ENCODE measurements around the gene MCOLN2. TPM values are rescaled to one million over a fixed set of nuclear protein-coding genes. Genes with fewer than 3 reads are reported as not detected.

Gene MCOLN2
- total RNA-seq, 1 experiment from 2014 or later = 1.3 TPM

DNA sequence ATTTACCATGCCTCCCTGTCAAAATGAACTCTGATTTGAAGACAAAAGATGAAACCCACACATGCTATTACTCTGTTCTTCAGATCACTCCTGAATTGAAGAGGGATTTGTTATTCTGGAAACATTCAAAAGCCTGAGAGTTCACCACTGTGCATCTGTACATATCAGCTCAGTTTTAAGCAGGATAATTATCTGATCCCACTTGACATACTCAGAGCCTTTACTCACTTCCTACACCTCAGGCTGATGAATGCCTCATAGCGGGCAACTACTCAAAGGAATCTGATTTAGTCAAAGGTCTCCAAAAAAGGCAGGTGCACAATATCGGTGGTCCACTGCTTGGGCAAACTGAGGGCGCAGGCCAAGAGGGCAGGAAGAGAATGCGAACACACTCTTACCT is 56.4 kb downstream of the MCOLN2 start:
- H3K79me2 ChIP-seq (ENCODE audit: insufficient read depth, low read length) = no peaks in the 10 kb centered on the region
- no peaks in the 10 kb centered on the region for H3K23me2 ChIP-seq (ENCODE audit: insufficient read length, low read depth, low read length, poor library complexity, severe bottlenecking)
- H2BK5ac ChIP-seq (ENCODE audit: insufficient read length, low read length) = no peak overlapping the region
- no peaks in the 10 kb centered on the region for H3K9me3 ChIP-seq (ENCODE audit: control insufficient read depth, low read depth, low read length)
- H4K5ac ChIP-seq (ENCODE audit: insufficient read length, low read depth, low read length) = no peak overlapping the region
- no peak overlapping the region for H2AK5ac ChIP-seq (ENCODE audit: insufficient read length, low read length)
- H3K4me3 Mint-ChIP-seq = no peak overlapping the region
- no peak overlapping the region for H3K4ac ChIP-seq (ENCODE audit: low read depth, low read length)
- H3K23ac ChIP-seq (ENCODE audit: insufficient read length, low read depth, low read length) = no peak overlapping the region
- H3T11ph ChIP-seq (ENCODE audit: low read length) = no peak overlapping the region
- H3K4me1 Mint-ChIP-seq = peaks cover 6 to 9% of the 10 kb centered on the region in 2 experiments
- no peak overlapping the region for H4K8ac ChIP-seq (replicated peaks; ENCODE audit: insufficient read length, low read depth, low read length)
- no peaks in the 10 kb centered on the region for H3K36me3 Mint-ChIP-seq (ENCODE audit: insufficient read depth in 1 of 3, low read depth in 3 of 3)
- no peak overlapping the region; a peak in 1 of 7 replicates for H3K27ac Mint-ChIP-seq
- H2BK20ac ChIP-seq (ENCODE audit: low read depth, low read length, poor library complexity, severe bottlenecking) = no peak overlapping the region
- H3K9ac ChIP-seq (ENCODE audit: extremely low read depth, insufficient read length, low read length) = no peak overlapping the region
- H3K79me1 ChIP-seq (ENCODE audit: insufficient read depth, low read depth, low read length, poor library complexity, severe bottlenecking) = no peaks in the 10 kb centered on the region
- H3K14ac ChIP-seq (ENCODE audit: insufficient read depth, low read length) = no peak overlapping the region
- no peak overlapping the region for H4K91ac ChIP-seq (ENCODE audit: insufficient read length, low read depth, low read length)
- TF ChIP-seq CTCF (conservative IDR thresholded peaks at IDR 0.05) = no peak
- no peak overlapping the region for H2AFZ ChIP-seq (ENCODE audit: low read length)
- no peak overlapping the region for H3K18ac ChIP-seq (ENCODE audit: insufficient read length, low read depth, low read length)
- H3K4me1 ChIP-seq (ENCODE audit: insufficient read depth, low read length) = no peaks in the 10 kb centered on the region
- no peaks in the 10 kb centered on the region for H3K27me3 ChIP-seq (ENCODE audit: insufficient read depth, low read length)
- no peak overlapping the region for H3K4me2 ChIP-seq (ENCODE audit: insufficient read depth, insufficient read length, low read length)
- no peaks in the 10 kb centered on the region; the same call in 1 of the 2 replicates for H3K27me3 Mint-ChIP-seq (ENCODE audit: low read depth)
- no peak overlapping the region for H2BK15ac ChIP-seq (ENCODE audit: low read depth, low read length)
- no peak overlapping the region for H2BK12ac ChIP-seq (ENCODE audit: insufficient read length, low read depth, low read length)
- no peak overlapping the region for H3K27ac ChIP-seq (ENCODE audit: insufficient read length, low read depth, low read length)
- WGBS (ENCODE audit: extremely low coverage, insufficient read length, low lambda C conversion rate) = no CpG with 5 or more reads among the region's 4 CpGs
- H2BK120ac ChIP-seq (ENCODE audit: low read depth, low read length, poor library complexity, severe bottlenecking) = no peak overlapping the region
- no peak overlapping the region for H3K56ac ChIP-seq (ENCODE audit: insufficient read length, low read depth, low read length)
- H4K20me1 ChIP-seq (ENCODE audit: control insufficient read depth, insufficient read depth, insufficient read length) = no peaks in the 10 kb centered on the region
- no peak for DNase-seq
- H3K9me3 Mint-ChIP-seq = no peaks in the 10 kb centered on the region

All from H9 (cell line).